Mesenchymal stem cell (in vitro differentiated cells and primary cell): Measurements from ENCODE around the gene CUEDC1.

Experiments used
- DNase-seq: peaks from one replicate; pipeline ENCODE4 v3.0.0-alpha.2; 2013
- H2AFZ ChIP-seq: one replicate; pipeline ENCODE4 v1.6.1; 2013; ENCODE audit warnings: low read depth, mild to moderate bottlenecking, control low read depth, inconsistent platforms, low read length, moderate library complexity
- H2AK5ac ChIP-seq: 2 replicates; pipeline ENCODE4 v1.6.1; 2013; ENCODE audit warnings: low read length, moderate library complexity, mild to moderate bottlenecking, inconsistent platforms; ENCODE audit not compliant: severe bottlenecking
- H2BK120ac ChIP-seq: one replicate; pipeline ENCODE4 v1.6.1; 2013; ENCODE audit warnings: low read depth, mild to moderate bottlenecking, inconsistent platforms, low read length, moderate library complexity
- H2BK12ac ChIP-seq, 2 experiments: one replicate each; pipeline ENCODE4 v1.6.1; 2013; ENCODE audit warnings: inconsistent platforms in 2 of 2, low read length in 2 of 2, mild to moderate bottlenecking in 2 of 2, moderate library complexity in 2 of 2, control low read depth in 1 of 2
- H2BK15ac ChIP-seq: one replicate; pipeline ENCODE4 v1.6.1; 2013; ENCODE audit warnings: mild to moderate bottlenecking, low read depth, inconsistent platforms; ENCODE audit not compliant: poor library complexity, severe bottlenecking
- H2BK5ac ChIP-seq: 2 replicates; pipeline ENCODE4 v1.6.1; 2013; ENCODE audit warnings: low read depth, mild to moderate bottlenecking, low read length, control low read depth, inconsistent platforms; ENCODE audit not compliant: poor library complexity, severe bottlenecking
- H3K14ac ChIP-seq, 2 experiments: one replicate each; pipeline ENCODE4 v1.6.1; 2013; ENCODE audit warnings: inconsistent platforms in 2 of 2, low read length in 2 of 2, control low read depth in 1 of 2, mild to moderate bottlenecking in 1 of 2, moderate library complexity in 1 of 2
- H3K18ac ChIP-seq, 2 experiments: one replicate each; pipeline ENCODE4 v1.6.1; 2013; ENCODE audit warnings: inconsistent platforms in 2 of 2, low read length in 2 of 2, control low read depth in 1 of 2, low read depth in 1 of 2, mild to moderate bottlenecking in 1 of 2
- H3K23ac ChIP-seq, 2 experiments: one replicate each; pipeline ENCODE4 v1.6.1; 2013; ENCODE audit warnings: inconsistent platforms in 2 of 2, low read length in 2 of 2, mild to moderate bottlenecking in 2 of 2, moderate library complexity in 2 of 2, control low read depth in 1 of 2
- H3K27ac ChIP-seq: 2 replicates; pipeline ENCODE4 v1.5.1; 2013; ENCODE audit warnings: mild to moderate bottlenecking, moderate library complexity, low read length, control low read depth, inconsistent platforms; ENCODE audit not compliant: poor library complexity, severe bottlenecking
- H3K27me3 ChIP-seq, 2 experiments: 2 replicates each; pipeline versions ENCODE4 v1.6.1 to v1.7.0; 2013; ENCODE audit warnings: low read length in 2 of 2, mild to moderate bottlenecking in 2 of 2, moderate library complexity in 2 of 2, control low read depth in 1 of 2, inconsistent platforms in 1 of 2; ENCODE audit not compliant: control insufficient read depth in 1 of 2, insufficient read depth in 1 of 2
- H3K36me3 ChIP-seq, 2 experiments: 2 replicates each; pipeline versions ENCODE4 v1.6.1 to v1.7.0; 2013; ENCODE audit warnings: low read length in 2 of 2, control low read depth in 1 of 2, inconsistent platforms in 1 of 2, low read depth in 1 of 2, mild to moderate bottlenecking in 1 of 2; ENCODE audit not compliant: insufficient read depth in 2 of 2, control insufficient read depth in 1 of 2
- H3K4ac ChIP-seq, 2 experiments: one replicate each; pipeline ENCODE4 v1.6.1; 2013; ENCODE audit warnings: inconsistent platforms in 2 of 2, low read length in 2 of 2, mild to moderate bottlenecking in 2 of 2, moderate library complexity in 2 of 2, control low read depth in 1 of 2, low read depth in 1 of 2
- H3K4me1 ChIP-seq: 2 replicates; pipeline ENCODE4 v1.6.1; 2013; ENCODE audit warnings: low read depth, low read length, control low read depth; ENCODE audit not compliant: control insufficient read depth, insufficient read depth
- H3K4me2 ChIP-seq: 2 replicates; pipeline ENCODE4 v1.6.1; 2013; ENCODE audit warnings: low read length, mild to moderate bottlenecking, inconsistent platforms; ENCODE audit not compliant: poor library complexity, severe bottlenecking
- H3K4me3 ChIP-seq, 2 experiments: 2 replicates each; pipeline versions ENCODE4 v1.5.1 to v1.7.0; 2013; ENCODE audit warnings: low read length in 2 of 2, mild to moderate bottlenecking in 2 of 2, control low read depth in 1 of 2, low read depth in 1 of 2; ENCODE audit not compliant: insufficient read depth in 1 of 2
- H3K79me1 ChIP-seq: replicated peaks from 2 replicates; pipeline ENCODE4 v1.6.1; 2013; ENCODE audit warnings: mild to moderate bottlenecking, control low read depth, low read length, inconsistent platforms; ENCODE audit not compliant: poor library complexity, severe bottlenecking
- H3K9ac ChIP-seq: 2 replicates; pipeline ENCODE4 v1.7.0; 2013; ENCODE audit warnings: mild to moderate bottlenecking, low read length, moderate library complexity
- H3K9me3 ChIP-seq: 2 replicates; pipeline ENCODE4 v1.7.0; 2013; ENCODE audit warnings: mild to moderate bottlenecking, low read length; ENCODE audit not compliant: control insufficient read depth
- H4K8ac ChIP-seq: one replicate; pipeline ENCODE4 v1.6.1; 2013; ENCODE audit warnings: inconsistent platforms, mild to moderate bottlenecking, low read length, moderate library complexity
- H4K91ac ChIP-seq: one replicate; pipeline ENCODE4 v1.6.1; 2013; ENCODE audit warnings: mild to moderate bottlenecking, low read length, inconsistent platforms
- WGBS: methylation state at CpG from one replicate; pipeline ENCODE4 v1.1.7; 2013; ENCODE audit warnings: mixed read lengths; 5-methylcytosine and 5-hydroxymethylcytosine counted together

The CUEDC1 gene

GRCh38 chr17:57875290-57876022 lies 79.8 kb downstream of the CUEDC1 start:
- peak overlapping the region; percentile 96 for H2BK12ac ChIP-seq
- H3K4me1 ChIP-seq: peaks cover 62% of the 10 kb centered on the region
- H3K27ac ChIP-seq: peak overlapping the region; percentile 99
- peak overlapping the region; percentile 97 for H2AK5ac ChIP-seq
- peaks cover 39 to 65% of the 10 kb centered on the region in 2 experiments for H3K36me3 ChIP-seq
- peak overlapping the region; percentile 86 for H4K8ac ChIP-seq
- peak overlapping the region; percentile 81 to 94 for H3K18ac ChIP-seq
- H3K27me3 ChIP-seq: no peaks in the 10 kb centered on the region
- H3K14ac ChIP-seq: no peak overlapping the region
- H3K79me1 ChIP-seq: peaks cover 19% of the 10 kb centered on the region
- peak overlapping the region; percentile 51 for H3K4me2 ChIP-seq
- 15% methylated on average over 10 of the region's 10 CpGs for WGBS
- H3K9ac ChIP-seq: peak overlapping the region; percentile 80
- H3K4ac ChIP-seq: peak overlapping the region; percentile 75 to 96
- peak overlapping the region; percentile 97 for H2BK5ac ChIP-seq
- peak overlapping the region in 1 of 2 experiments; percentile 60 for H3K4me3 ChIP-seq
- H4K91ac ChIP-seq: peak overlapping the region; percentile 94
- H3K23ac ChIP-seq: no peak overlapping the region
- peak overlapping the region; percentile 68 for H2BK15ac ChIP-seq
- peak; percentile 99 for DNase-seq
- H2AFZ ChIP-seq: no peak overlapping the region
- peak overlapping the region; percentile 99 for H2BK120ac ChIP-seq
- H3K9me3 ChIP-seq: no peaks in the 10 kb centered on the region

- H3K27me3 ChIP-seq: no peaks in the 10 kb centered on the region
- peak overlapping the region in 1 of 2 experiments; percentile 60 for H3K4me3 ChIP-seq
- peak overlapping the region; percentile 93 for H2BK15ac ChIP-seq
- 13% methylated on average over 21 of the region's 33 CpGs for WGBS
- peak overlapping the region; percentile 94 to 98 for H3K18ac ChIP-seq
- H2BK5ac ChIP-seq: peak overlapping the region; percentile 97
- peak overlapping the region; percentile 99 for H2BK120ac ChIP-seq
- peak overlapping the region; percentile 99 for H3K27ac ChIP-seq
- no peak overlapping the region for H3K23ac ChIP-seq
- peak overlapping the region; percentile 94 for H4K91ac ChIP-seq
- H2BK12ac ChIP-seq: peak overlapping the region; percentile 96 to 98
- peak overlapping the region in 1 of 2 experiments; percentile 69 for H3K14ac ChIP-seq
- peak overlapping the region; percentile 97 for H4K8ac ChIP-seq
- peak overlapping the region; percentile 69 to 98 for H3K4ac ChIP-seq
- peaks cover 15% of the 10 kb centered on the region for H3K79me1 ChIP-seq
- H2AK5ac ChIP-seq: peak overlapping the region; percentile 88
- no peaks in the 10 kb centered on the region for H3K9me3 ChIP-seq
- peak overlapping the region; percentile 51 for H3K4me2 ChIP-seq
- peaks cover 39 to 65% of the 10 kb centered on the region in 2 experiments for H3K36me3 ChIP-seq
- H3K4me1 ChIP-seq: peaks cover 58% of the 10 kb centered on the region
- H2AFZ ChIP-seq: no peak overlapping the region
- peak overlapping the region; percentile 80 for H3K9ac ChIP-seq
- DNase-seq: peak; percentile 97
Observed at GRCh38 chr17:57874434-57875289, 80.5 kb downstream of the CUEDC1 start.

- H2AFZ ChIP-seq: no peak overlapping the region
- H2AK5ac ChIP-seq: peak overlapping the region; percentile 59
- H3K9ac ChIP-seq: peak overlapping the region; percentile 80
- no peak overlapping the region for H3K4me2 ChIP-seq
- no peaks in the 10 kb centered on the region for H3K27me3 ChIP-seq
- H3K36me3 ChIP-seq: peaks cover 45 to 68% of the 10 kb centered on the region in 2 experiments
- H3K4me3 ChIP-seq: peak overlapping the region in 1 of 2 experiments; percentile 33
- H2BK15ac ChIP-seq: peak overlapping the region; percentile 93
- peak overlapping the region; percentile 62 to 98 for H3K4ac ChIP-seq
- H2BK12ac ChIP-seq: peak overlapping the region; percentile 69 to 98
- H3K23ac ChIP-seq: no peak overlapping the region
- no peaks in the 10 kb centered on the region for H3K9me3 ChIP-seq
- 44% methylated on average over 7 of the region's 7 CpGs for WGBS
- peaks cover 15% of the 10 kb centered on the region for H3K79me1 ChIP-seq
- no peak for DNase-seq
- H2BK120ac ChIP-seq: peak overlapping the region; percentile 95
- H4K91ac ChIP-seq: peak overlapping the region; percentile 81
- peak overlapping the region; percentile 97 for H4K8ac ChIP-seq
- H2BK5ac ChIP-seq: peak overlapping the region; percentile 89
- peak overlapping the region in 1 of 2 experiments; percentile 69 for H3K14ac ChIP-seq
- H3K27ac ChIP-seq: peak overlapping the region; percentile 99
- H3K18ac ChIP-seq: peak overlapping the region; percentile 15 to 98
- peaks cover 62% of the 10 kb centered on the region for H3K4me1 ChIP-seq
Observed at GRCh38 chr17:57874058-57874419, 81.2 kb downstream of the CUEDC1 start.
